ENCODE results near the gene TMEM200A. TPM values are rescaled to one million over a fixed set of nuclear protein-coding genes. Genes with fewer than 3 reads are reported as not detected.

Gene TMEM200A
- total and polyA plus RNA-seq, 9 donors = 9.2 to 28.7 (median 18.2) TPM

DNA sequence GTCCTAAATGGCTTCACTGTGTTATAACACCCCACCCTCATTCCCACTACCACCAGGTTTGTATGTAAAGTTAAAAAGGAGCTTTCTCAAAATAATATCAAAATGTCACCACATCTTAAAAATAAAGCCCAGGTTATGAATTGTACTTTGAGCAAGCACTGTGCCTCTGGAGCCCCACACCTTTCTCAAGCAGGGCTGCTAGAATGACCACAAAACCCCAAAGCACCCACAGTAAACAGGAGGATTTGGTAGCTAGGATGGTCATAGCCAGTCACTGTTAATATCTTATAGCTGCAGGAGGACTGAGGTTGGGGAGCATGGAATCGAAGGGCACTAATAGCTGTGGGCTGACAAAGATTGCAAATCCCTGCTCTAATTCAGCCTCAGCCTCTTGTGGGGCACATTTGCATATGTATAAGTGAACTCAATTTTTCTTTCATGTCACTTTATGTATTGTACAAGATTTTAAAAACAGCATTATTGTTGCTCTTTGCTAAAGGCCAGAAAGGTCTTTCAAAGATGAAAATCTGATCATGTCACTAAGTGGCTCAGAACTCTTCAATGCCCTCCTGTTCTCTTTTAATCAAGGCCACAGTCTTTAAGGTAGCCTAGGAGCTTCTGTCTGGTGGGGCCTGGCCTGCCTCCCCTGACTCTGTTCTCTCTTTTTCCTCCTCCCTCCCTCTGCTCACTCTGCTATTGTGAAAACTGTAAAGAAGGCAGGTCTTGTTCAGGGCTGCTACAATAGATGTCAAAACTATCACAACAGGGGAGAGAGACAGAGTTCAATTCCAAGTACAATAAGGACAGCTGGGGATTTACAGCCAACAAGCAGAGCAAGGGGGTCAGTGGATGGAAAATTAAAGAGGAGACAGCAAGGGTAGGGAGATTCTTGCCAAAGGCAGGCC, 101.6 kb downstream of the TMEM200A start:
- WGBS (ENCODE audit: insufficient coverage) = no CpG with 5 or more reads among the region's 1 CpG
- no peaks in the 10 kb centered on the region for H3K36me3 ChIP-seq (ENCODE audit: control insufficient read depth, insufficient read depth, low read length)
- DNase-seq = no peak
- no peak overlapping the region for H3K4me3 ChIP-seq (ENCODE audit: low read length)
- H3K4me1 ChIP-seq (ENCODE audit: control insufficient read depth, insufficient read depth, low read length) = peaks cover 2% of the 10 kb centered on the region
- no peak overlapping the region for H3K27ac ChIP-seq (ENCODE audit: low read length)
- H3K27me3 ChIP-seq (ENCODE audit: control insufficient read depth, insufficient read depth, low read length) = no peaks in the 10 kb centered on the region
- no peaks in the 10 kb centered on the region for H3K9me3 ChIP-seq (replicated peaks; ENCODE audit: control insufficient read depth, low read depth, low read length)

- Histone ChIP-seq H3K36me3 (ENCODE audit: control insufficient read depth, insufficient read depth, low read length) (no peaks in the 10 kb centered on the region), H3K27me3 (ENCODE audit: control insufficient read depth, insufficient read depth, low read length) (no peaks in the 10 kb centered on the region), H3K27ac (ENCODE audit: low read length) (no peak overlapping the region), H3K4me3 (ENCODE audit: low read length) (no peak overlapping the region), H3K4me1 (ENCODE audit: control insufficient read depth, insufficient read depth, low read length) (peaks cover 2% of the 10 kb centered on the region), H3K9me3 (replicated peaks; ENCODE audit: control insufficient read depth, low read depth, low read length) (peaks cover 2% of the 10 kb centered on the region)
- no peak for DNase-seq
- WGBS (ENCODE audit: insufficient coverage) = 86% methylated on average over 3 of the region's 7 CpGs
Measured at GRCh38 chr6:130470766-130471165, 104.9 kb downstream of the TMEM200A start.

DNA sequence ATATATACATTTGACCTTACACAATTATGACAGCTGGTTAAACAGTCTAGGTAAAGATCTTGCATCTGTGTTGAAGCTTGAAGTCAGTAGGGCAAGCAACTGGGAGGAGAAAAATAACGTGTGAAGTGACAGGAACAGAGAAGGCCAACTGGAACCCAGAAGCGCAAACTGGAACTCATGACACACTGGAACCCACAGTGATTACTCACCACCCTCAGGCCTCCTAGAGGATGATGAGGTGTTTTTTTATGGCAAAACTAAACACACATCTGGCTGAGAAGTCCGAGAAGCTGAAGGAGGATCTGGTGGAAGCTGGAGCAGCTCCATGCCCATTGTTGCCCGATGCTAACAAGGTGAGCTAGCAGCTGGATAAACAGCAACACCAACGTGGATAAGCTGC, 108.1 kb downstream of the TMEM200A start:
- Histone ChIP-seq H3K36me3 (ENCODE audit: control insufficient read depth, insufficient read depth, low read length) (no peaks in the 10 kb centered on the region), H3K4me3 (ENCODE audit: low read length) (no peak overlapping the region), H3K9me3 (replicated peaks; ENCODE audit: control insufficient read depth, low read depth, low read length) (peaks cover 2% of the 10 kb centered on the region), H3K27ac (ENCODE audit: low read length) (no peak overlapping the region), H3K27me3 (ENCODE audit: control insufficient read depth, insufficient read depth, low read length) (no peaks in the 10 kb centered on the region), H3K4me1 (ENCODE audit: control insufficient read depth, insufficient read depth, low read length) (no peaks in the 10 kb centered on the region)
- DNase-seq = no peak
- 80% methylated on average over 2 of the region's 5 CpGs for WGBS (ENCODE audit: insufficient coverage)

- no peaks in the 10 kb centered on the region for H3K9me3 ChIP-seq (replicated peaks; ENCODE audit: control insufficient read depth, low read depth, low read length)
- 80% methylated on average over 4 of the region's 5 CpGs for WGBS (ENCODE audit: insufficient coverage)
- no peaks in the 10 kb centered on the region for H3K36me3 ChIP-seq (ENCODE audit: control insufficient read depth, insufficient read depth, low read length)
- H3K27ac ChIP-seq (ENCODE audit: low read length) = no peak overlapping the region
- H3K27me3 ChIP-seq (ENCODE audit: control insufficient read depth, insufficient read depth, low read length) = no peaks in the 10 kb centered on the region
- no peak overlapping the region for H3K4me3 ChIP-seq (ENCODE audit: low read length)
- H3K4me1 ChIP-seq (ENCODE audit: control insufficient read depth, insufficient read depth, low read length) = no peaks in the 10 kb centered on the region
- DNase-seq = no peak
Measured at GRCh38 chr6:130482645-130483390, 117.0 kb downstream of the TMEM200A start.

GRCh38 chr6:130485870-130486269, 120.1 kb downstream of the TMEM200A start:
- Histone ChIP-seq H3K9me3 (replicated peaks; ENCODE audit: control insufficient read depth, low read depth, low read length) (no peaks in the 10 kb centered on the region), H3K36me3 (ENCODE audit: control insufficient read depth, insufficient read depth, low read length) (no peaks in the 10 kb centered on the region), H3K4me3 (ENCODE audit: low read length) (no peak overlapping the region), H3K27ac (ENCODE audit: low read length) (no peak overlapping the region), H3K4me1 (ENCODE audit: control insufficient read depth, insufficient read depth, low read length) (no peaks in the 10 kb centered on the region), H3K27me3 (ENCODE audit: control insufficient read depth, insufficient read depth, low read length) (no peaks in the 10 kb centered on the region)
- WGBS (ENCODE audit: insufficient coverage) = no CpG with 5 or more reads among the region's 3 CpGs
- no peak for DNase-seq

DNA sequence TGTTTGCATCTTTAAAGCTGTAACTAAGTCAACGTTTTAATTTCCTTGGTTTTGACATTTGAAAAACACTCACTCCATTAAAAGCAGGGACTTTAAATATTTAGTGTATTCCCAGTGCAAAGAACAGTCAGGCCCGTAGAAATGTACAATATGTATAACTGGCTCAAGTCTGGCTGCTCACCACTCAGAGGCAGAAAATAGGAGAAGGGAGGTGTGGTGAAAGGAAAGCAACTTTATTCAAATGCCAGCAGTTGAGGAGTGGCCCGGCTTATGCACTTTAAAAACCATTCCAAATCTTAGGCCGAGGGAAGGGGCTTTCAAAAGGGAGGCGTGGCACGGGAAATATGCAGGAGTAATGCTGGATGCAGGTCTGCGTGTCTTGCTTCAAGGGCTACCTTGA, 120.6 kb downstream of the TMEM200A start:
- Histone ChIP-seq H3K9me3 (replicated peaks; ENCODE audit: control insufficient read depth, low read depth, low read length) (no peaks in the 10 kb centered on the region), H3K27ac (ENCODE audit: low read length) (no peak overlapping the region), H3K36me3 (ENCODE audit: control insufficient read depth, insufficient read depth, low read length) (no peaks in the 10 kb centered on the region), H3K4me3 (ENCODE audit: low read length) (no peak overlapping the region), H3K4me1 (ENCODE audit: control insufficient read depth, insufficient read depth, low read length) (no peaks in the 10 kb centered on the region), H3K27me3 (ENCODE audit: control insufficient read depth, insufficient read depth, low read length) (no peaks in the 10 kb centered on the region)
- WGBS (ENCODE audit: insufficient coverage) = 80% methylated on average over 5 of the region's 7 CpGs
- DNase-seq = no peak

DNA sequence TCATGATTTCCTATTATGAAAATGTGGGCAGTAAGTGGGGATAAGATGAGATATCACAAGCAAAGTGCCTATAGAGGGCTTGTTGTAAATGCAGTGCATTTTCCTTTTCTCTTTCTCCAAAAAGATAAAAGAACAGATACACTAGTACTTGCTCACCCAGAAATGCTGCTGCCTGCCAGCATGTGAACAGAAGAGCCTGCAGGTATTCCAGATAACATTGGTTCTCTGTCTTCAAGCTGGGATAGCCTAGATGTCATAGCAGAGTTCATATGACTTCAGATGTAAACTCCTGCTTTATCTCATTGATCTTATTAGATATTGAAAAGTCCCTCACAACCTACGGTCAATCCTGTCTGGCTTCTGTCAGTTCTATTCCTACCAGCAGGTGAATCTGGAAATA, 123.7 kb downstream of the TMEM200A start:
- 57% methylated on average over 1 of the region's 1 CpG for WGBS (ENCODE audit: insufficient coverage)
- no peak overlapping the region for H3K27ac ChIP-seq (ENCODE audit: low read length)

More for the DNA sequence above, 123.7 kb downstream of the TMEM200A start:
- no peak for DNase-seq
- Histone ChIP-seq H3K4me1 (ENCODE audit: control insufficient read depth, insufficient read depth, low read length) (no peaks in the 10 kb centered on the region), H3K4me3 (ENCODE audit: low read length) (no peak overlapping the region), H3K36me3 (ENCODE audit: control insufficient read depth, insufficient read depth, low read length) (no peaks in the 10 kb centered on the region), H3K27me3 (ENCODE audit: control insufficient read depth, insufficient read depth, low read length) (no peaks in the 10 kb centered on the region), H3K9me3 (replicated peaks; ENCODE audit: control insufficient read depth, low read depth, low read length) (no peaks in the 10 kb centered on the region)

Other genes with a start within 250 kb of the TMEM200A start
- gene SAMD3, start 143.1 kb upstream of the TMEM200A start, total RNA-seq = 0.71 TPM
- gene SAMD3, start 143.1 kb upstream of the TMEM200A start, polyA plus RNA-seq (ENCODE audit: insufficient read depth in 1 of 8, insufficient read length in 8 of 8, low replicate concordance in 1 of 8) = 1 to 10 TPM in 4 of 8 donors, under 1 TPM in 4; 0.58 to 3.3 (median 1.1) TPM